ENCODE measurements around the gene MFRP.

The MFRP gene

GRCh38 chr11:119372260-119373058 is 26.0 kb upstream of the MFRP start:
- no peak for DNase-seq

GRCh38 chr11:119371778-119372182 is 25.3 kb upstream of the MFRP start:
- no peak for DNase-seq

- no peak for DNase-seq
Observed at GRCh38 chr11:119371067-119371601, 24.6 kb upstream of the MFRP start.

- DNase-seq, result no peak
Observed at GRCh38 chr11:119370486-119371046, 24.1 kb upstream of the MFRP start.

GRCh38 chr11:119369132-119369925 is 22.8 kb upstream of the MFRP start:
- DNase-seq, result peak; percentile 45

- peak; percentile 78 for DNase-seq
Observed at GRCh38 chr11:119368121-119369034, 21.9 kb upstream of the MFRP start.

- peak; percentile 87 for DNase-seq
Observed at GRCh38 chr11:119367661-119368120, 21.2 kb upstream of the MFRP start.

GRCh38 chr11:119366690-119367620 is 20.4 kb upstream of the MFRP start:
- no peak for DNase-seq

GRCh38 chr11:119365071-119365591 is 18.6 kb upstream of the MFRP start:
- DNase-seq, result no peak

GRCh38 chr11:119363851-119364590 is 17.5 kb upstream of the MFRP start:
- peak; percentile 32 for DNase-seq

- no peak for DNase-seq
Observed at GRCh38 chr11:119363081-119363850, 16.8 kb upstream of the MFRP start.

GRCh38 chr11:119362741-119363080 is 16.2 kb upstream of the MFRP start:
- no peak for DNase-seq

- no peak for DNase-seq
Observed at GRCh38 chr11:119361941-119362725, 15.6 kb upstream of the MFRP start.

- DNase-seq, result peak; percentile 72
Observed at GRCh38 chr11:119361056-119361787, 14.7 kb upstream of the MFRP start.

GRCh38 chr11:119359365-119360214 is 13.1 kb upstream of the MFRP start:
- DNase-seq, result no peak

GRCh38 chr11:119357074-119357473 is 10.6 kb upstream of the MFRP start:
- no peak for DNase-seq

Measured in NCI-H526 treated with DMSO at 0.1 percent for 48 hours (cell line).